Non-pigmented ciliary epithelial cell (primary cell): ENCODE results near the gene CTSL.

Experiments
- DNase-seq: peaks from one replicate; pipeline ENCODE4 v3.0.0-alpha.2; 2010; ENCODE audit warnings: low read depth

CTSL gene

DNA sequence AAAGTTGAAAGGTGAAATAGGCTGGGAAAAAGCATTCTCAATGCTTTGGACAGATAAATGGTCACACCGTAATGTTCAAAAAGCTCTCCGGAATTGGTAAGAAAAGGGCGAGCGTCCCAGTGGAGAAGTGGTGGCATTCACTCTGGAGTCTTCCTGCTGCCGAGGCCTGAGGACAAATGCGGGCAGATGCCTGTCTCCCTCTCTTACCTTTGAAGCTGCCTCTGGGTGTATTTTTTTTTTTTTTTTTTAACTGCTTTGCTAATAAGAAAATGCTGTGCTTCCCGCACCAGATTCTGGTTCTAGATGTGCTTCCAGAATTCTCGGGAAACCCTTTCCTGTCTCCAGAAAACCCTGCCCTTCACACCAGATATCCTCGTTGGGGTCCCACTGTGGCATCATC is 24.4 kb upstream of the CTSL start:
- no peak for DNase-seq

DNA sequence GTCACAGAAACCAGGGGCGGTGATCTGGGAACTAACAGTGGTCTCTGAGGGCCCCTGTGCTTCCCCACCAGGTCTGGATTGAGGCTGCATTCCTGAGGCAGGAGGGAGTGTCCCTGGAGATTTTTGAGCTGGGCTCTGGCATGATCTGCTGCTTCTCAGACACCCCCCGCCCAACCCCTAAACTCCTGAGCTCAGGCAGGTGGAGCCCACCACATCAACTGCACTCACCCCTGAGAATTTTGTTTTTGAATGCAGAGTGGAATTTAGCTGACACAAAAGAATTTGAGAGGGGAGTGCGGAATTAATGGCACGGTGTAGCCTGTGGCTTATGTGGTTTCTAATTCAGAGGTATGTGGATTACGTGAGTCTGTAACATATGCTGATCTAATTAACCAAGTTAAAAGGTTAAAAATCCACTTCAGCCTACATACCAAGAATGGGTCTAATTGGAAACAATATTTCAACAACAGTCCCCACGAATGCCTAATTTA is 23.9 kb upstream of the CTSL start:
- no peak for DNase-seq

DNA sequence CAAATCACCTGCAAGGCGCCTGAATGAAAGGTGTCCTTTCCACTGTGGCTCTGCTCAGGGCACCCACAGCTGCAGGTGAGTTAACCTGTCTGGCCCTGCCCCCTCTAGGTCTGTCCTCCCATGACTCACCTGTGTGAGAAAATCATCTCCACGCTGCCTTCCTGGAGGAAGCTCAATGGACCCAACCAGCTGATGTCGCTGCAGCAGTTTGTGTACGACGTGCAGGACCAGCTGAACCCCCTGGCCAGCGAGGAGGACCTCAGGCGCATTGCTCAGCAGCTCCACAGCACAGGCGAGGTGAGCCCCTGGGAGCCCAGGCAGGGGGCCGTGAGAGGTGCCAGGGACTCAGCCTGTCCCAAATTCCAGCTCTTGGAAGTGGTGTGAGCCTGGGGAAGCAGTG is 23.0 kb upstream of the CTSL start:
- DNase-seq = no peak

DNA sequence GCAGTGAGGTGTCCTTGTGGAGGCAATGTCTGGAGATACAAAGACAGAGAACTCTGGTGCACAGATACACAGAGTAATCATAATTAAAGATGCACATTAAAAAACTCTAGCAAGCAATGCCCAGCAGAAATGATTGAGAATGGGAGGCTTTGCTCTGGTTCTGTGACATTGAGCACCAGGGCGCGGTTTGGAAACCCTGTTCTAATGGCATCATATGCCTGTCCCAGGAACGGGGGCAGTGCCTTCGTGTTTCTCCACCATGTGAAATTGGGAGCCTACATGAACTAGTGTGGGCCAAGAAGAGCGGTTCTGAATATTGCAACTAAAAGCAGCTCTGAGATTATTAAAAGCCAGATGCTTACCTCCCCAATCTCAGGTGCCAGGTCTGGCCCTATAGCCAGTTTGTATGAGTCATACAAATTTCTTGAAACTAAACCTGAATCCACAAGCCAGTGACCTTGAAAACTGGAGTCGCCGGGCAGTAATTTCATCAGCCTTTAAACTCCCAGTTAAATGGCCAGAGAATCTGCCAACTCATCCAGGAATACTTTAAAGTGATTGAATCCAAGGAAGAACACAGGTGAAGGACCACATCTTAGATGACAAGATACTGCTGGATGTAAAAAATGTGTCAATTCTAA is 22.2 kb upstream of the CTSL start:
- no peak for DNase-seq

DNA sequence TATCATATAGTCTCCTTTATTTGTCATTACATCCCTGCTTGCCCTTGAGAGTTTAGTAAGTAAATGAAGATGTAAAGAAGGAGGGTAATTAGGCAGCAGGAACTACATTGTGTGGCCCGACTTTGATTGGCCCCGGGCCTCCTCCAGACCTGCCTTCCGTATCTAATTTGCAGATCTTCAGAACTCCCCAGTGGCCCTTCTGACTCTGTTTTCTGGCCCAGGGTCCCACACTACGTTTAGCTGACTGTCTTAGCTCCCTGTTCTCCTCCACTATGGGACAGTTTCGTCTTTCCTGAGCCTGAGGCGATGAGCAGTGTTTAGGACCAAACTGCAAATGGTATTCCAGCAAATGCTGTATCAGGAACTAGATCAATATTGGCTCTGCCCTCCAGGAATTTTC is 21.6 kb upstream of the CTSL start:
- DNase-seq = no peak

DNA sequence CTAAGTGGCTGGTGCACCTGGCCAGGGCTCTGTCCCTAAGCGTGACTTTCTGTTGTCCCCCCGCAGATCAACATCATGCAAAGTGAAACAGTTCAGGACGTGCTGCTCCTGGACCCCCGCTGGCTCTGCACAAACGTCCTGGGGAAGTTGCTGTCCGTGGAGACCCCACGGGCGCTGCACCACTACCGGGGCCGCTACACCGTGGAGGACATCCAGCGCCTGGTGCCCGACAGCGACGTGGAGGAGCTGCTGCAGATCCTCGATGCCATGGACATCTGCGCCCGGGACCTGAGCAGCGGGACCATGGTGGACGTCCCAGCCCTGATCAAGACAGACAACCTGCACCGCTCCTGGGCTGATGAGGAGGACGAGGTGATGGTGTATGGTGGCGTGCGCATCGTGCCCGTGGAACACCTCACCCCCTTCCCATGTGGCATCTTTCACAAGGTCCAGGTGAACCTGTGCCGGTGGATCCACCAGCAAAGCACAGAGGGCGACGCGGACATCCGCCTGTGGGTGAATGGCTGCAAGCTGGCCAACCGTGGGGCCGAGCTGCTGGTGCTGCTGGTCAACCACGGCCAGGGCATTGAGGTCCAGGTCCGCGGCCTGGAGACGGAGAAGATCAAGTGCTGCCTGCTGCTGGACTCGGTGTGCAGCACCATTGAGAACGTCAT is 19.7 kb upstream of the CTSL start:
- DNase-seq = no peak

DNA sequence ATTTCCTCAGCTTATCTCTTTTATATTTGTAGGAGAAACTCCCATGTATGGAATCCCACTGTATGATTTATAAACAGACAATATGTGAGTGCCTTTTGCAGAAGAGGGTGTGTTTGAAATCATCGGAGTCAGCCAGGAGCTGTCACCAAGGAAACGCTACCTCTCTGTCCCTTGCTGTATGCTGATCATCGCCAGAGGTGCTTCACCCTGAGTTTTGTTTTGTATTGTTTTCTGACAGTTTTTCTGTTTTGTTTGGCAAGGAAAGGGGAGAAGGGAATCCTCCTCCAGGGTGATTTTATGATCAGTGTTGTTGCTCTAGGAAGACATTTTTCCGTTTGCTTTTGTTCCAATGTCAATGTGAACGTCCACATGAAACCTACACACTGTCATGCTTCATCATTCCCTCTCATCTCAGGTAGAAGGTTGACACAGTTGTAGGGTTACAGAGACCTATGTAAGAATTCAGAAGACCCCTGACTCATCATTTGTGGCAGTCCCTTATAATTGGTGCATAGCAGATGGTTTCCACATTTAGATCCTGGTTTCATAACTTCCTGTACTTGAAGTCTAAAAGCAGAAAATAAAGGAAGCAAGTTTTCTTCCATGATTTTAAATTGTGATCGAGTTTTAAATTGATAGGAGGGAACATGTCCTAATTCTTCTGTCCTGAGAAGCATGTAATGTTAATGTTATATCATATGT is 18.0 kb upstream of the CTSL start:
- no peak for DNase-seq

DNA sequence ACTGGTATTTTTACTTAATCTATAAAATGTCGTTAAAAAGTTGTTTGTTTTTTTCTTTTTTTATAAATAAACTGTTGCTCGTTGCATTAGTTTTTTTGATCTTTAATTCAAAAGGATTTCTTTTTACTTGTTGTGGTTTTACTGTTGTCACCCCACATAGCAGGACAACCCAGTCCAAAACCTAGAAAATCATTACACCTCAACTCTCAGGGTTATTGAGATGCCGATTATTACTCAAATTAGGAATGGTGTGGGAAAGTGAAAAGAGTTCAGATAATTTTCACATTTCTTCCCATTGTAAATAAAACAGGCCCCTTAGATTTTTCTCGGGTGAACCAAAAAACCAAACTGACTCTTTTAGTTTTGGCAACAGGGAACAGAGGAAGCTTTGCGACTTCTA is 17.4 kb upstream of the CTSL start:
- DNase-seq = no peak

DNA sequence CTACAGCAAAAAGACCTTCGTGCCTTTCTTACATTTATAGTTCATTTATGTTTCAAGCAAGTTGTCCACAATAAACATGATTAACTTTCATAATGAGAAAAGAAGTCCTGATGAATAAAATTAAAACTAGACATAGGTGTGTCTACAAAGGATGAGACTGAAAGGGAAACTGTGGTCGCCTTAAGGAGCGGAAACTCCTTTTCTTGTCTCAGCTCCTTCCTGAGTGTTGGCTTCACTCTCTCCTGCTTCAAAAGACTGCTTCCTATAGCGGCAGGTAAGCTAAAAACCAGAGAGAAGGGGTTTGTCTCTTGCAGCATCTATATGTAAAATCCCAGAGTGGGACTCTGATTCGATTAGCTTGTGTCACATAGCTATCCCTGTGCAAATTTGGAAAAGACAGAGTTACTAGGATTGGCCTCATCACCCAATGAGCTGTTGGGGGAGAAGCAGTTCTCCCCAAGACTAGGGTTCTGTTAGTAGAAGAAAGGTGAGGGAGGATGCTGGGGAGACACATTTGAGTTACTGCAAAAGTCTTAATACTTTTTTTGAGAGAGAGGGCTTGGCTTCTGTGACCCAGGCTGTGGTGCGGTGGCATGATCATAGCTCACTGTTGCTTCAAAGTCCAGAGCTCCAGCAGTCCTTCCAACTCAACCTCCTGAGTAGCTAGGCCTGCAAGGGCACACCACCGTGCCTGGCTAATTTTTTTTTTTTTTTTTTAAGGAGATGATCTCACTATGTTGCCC is 16.8 kb upstream of the CTSL start:
- no peak for DNase-seq

DNA sequence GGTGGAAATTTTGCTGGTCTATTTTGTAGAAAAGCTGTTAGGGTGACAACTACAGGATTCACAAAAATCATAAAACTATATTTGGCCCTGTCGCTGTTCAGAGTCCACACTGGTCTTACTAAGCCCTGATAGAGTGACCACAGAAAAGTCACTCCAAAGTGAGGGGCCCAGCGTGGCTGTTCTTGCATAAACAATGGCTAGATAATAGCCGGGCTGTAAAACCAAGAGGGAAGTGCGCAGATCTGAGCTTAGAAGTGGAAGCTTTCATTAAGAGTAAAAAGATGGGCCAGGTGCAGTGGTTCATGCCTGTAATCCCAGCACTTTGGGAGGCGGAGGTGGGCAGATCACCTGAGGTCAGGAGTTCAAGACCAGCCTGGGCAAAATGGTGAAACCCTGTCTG is 15.5 kb upstream of the CTSL start:
- no peak for DNase-seq

DNA sequence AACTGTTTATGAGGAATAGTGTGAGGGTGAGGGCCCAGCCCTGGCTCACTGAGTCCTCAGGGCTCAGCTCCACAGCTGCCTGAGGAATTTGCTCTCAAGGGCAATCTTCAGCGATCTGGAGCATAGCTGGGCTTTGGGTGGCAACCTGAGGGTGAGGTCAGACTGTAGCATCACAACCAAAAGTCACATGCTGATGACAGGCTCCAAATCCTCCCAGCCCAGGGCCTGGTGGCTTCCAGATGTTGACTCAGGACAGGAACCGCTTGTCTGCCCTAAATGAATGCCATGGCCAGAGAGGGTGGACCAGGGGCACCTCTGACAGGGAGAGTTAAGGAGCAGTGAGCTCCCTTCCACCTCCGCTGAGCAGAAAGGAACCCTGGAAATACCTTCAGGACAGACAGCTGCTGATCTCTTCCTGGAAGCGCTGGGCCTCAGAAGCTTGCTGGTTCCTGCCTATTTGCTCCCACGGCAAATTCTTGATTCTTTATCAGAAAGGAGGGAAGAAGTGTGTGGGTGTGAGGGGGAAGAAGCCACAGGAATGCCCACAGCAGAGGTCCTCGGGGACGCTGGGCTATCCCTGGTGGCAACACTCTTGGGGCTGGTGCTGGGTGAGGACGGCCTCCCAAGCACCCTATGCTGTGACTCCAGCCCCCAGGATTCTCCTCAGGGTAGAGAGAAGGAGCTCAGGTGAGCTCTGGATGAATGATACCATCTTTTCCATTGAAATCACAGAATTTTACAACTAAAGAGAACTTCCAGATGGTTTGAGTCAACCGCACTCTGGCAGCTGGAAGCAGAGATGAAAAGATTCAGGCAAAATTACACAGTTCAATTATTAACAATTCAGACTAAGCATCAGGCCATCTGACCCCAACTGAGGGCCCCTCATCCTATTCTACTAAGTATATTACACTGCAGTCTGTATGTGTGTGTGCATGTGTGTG is 13.8 kb upstream of the CTSL start:
- peak; percentile 40 for DNase-seq

DNA sequence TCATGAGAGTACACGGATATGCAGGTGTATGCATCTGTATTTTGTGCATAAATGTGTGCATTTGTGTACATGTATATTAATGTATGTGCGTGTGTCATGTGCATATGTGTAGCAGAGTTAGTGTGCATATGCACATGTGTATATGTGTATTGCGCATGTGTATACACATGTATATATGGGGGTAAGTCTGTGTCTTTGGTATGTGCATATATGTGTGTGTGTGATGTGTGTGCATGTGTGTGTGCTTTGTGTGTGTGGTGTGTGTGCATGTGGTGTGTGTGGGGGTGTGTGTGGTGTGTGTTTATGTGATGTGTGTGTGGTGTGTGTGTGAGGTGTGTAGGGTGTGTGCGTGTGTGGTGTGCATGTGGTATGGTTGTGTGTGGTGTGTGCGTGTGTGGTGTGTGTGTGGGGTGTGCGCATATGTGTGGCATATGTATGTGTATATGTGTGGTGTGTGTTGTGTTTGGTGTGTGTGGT is 13.1 kb upstream of the CTSL start:
- no peak for DNase-seq

DNA sequence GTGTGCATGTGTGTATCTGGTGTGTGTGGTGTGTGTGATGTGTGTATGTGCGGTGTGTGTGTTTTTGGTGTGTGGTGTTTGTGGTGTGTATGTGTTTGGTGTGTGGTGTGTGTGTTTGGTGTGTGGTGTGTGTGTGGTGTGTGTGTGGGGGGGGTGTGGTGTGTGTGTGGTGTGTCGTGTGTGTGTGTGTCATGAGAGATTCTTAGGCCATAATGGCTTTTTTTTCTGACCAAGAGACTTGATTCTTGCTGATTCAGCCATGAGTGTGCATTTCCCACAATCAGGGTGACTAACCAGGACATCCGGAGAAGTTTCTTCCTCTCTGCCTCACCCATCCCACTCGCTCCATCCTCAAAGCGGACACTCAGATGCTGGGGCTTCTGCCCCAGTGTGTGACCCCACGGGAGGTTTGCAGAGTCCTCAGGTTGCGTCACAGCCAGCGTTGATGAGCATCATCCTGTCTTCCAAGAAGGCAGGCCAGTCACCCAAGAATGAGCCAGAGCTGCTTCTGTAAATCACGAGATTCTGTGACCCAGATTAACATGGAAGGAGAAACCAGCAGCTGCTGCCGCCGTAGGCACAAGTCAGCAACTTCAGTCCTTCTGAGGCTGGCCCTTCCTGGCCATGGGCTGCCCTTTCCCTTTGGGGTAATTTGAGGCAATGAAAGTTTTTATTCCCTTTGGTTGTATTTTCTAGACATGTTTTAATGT is 12.5 kb upstream of the CTSL start:
- DNase-seq = peak; percentile 96

DNA sequence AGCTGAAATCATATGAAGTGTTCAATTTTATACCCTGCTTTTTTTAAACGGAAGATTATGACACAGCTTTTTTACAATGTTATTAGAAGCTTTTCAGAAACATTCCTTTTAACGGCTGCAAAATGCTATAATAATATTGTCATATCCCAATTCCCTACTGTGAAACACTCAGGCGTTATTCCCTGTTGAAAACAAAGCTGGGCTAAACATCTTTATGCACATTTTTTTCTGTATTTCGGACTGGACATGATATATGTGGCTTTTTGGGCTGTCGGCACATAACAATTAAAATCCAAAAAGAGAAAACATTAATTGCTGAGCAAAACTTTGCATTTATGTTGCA is 12.0 kb upstream of the CTSL start:
- no peak for DNase-seq

DNA sequence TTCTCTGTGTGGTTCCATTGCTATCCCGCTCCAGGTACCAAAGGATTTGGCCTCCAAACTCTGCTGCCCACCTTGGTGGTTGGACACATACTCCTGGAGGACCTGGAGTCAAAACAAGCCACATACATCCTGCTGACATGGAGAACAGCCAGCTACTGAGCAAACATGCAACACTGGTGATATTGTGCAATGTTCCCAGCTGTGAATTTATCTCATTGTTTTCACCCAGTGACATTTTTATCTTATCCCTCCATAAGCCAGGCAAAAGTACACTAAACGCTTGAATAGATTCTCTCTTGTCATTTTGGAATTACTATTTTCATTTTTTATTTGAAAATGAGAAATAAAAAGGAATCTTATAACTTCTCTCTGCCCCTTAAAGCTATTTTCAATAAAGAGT is 11.1 kb upstream of the CTSL start:
- peak; percentile 63 for DNase-seq

DNA sequence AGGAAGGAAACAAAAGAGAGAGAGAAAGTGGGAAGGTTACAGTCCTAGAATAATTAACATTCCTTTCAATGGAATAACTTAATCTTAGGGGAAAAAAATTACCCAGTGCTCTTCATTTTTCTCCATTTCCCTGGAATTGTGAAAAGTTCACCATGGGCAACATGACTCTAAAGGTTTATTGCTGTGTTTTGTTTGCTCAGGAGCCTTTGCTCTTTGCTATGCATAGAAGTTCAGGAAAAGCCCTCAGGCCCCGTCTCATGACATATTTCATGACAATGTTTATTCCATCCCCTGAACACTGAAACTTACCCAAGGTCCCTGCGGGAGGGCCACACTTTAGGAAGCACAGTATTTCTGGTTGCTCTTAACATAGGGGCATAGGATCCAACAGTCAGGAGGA is 9.8 kb upstream of the CTSL start:
- DNase-seq = no peak

DNA sequence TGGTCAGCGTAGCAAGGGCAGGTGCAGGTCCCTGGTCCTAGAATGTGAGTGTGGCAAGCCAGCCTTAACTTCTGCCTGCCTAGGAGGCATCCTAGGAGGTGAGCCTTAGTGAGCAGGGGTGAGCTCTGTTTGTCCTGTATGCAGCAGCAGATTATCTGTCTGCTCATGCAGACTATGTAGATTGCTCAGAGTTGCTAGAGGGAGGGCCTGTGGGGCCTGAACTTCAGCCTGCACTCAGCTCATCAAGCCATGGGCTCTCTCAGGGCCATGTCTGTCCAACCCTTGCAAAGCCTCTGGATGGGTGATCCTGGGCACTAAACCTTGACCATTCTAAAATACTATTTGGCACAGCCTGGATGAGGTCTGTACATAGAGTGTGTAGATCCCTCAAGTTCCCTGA is 8.5 kb upstream of the CTSL start:
- no peak for DNase-seq

DNA sequence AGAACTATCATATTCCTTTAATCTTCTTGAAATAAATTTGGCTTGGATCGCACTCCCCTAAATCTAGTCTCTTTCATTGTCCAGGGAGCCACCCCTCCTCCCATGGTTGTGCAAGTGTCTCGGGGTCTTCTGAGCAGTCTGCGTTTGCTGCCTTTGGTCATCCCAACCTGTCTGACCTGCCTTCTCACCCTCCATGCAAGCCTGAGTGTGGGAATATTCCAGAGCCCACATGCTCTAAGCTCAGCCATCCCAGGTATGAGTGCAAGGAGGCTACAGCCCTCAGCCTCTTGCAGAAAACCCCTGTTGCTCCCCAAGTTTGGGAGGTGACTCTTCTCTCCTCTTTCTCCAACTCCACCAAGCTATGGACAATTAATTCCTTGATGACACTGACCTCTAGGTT is 7.7 kb upstream of the CTSL start:
- no peak for DNase-seq

DNA sequence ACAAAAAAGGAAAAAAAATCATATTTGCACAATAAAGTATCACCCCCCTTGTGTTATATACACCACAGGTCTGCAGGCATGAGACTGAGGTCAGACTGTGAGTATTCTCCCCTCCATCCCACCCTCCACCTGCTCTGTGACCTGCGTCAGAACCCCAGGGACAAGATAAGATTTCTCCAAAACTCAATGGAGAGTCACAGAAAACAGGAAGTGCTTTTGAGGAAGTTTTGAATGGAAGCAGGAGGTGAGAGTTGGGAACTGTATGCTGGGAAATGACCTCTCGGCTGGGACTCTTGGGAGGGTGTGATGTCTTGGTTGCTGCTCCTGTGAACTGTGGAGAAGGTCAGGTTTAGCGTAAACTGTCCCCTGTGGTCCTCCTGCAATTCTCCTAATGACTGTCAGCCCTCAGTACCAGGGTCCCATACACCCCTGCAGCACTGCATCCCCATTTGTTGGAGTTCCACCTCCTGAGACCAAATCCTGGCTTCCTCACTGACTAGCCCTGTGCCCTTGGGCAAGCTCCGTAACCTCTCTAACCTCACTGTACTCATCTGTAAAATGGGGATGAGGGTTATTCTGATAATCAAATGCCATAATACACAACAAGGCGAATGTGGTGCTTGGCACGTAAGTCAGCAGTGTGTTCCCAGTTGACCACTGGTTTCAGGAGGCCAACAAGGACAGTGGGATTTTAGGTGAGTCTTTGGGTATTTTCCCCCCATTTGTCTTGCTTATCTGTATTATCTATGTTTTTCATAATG is 6.9 kb upstream of the CTSL start:
- no peak for DNase-seq

DNA sequence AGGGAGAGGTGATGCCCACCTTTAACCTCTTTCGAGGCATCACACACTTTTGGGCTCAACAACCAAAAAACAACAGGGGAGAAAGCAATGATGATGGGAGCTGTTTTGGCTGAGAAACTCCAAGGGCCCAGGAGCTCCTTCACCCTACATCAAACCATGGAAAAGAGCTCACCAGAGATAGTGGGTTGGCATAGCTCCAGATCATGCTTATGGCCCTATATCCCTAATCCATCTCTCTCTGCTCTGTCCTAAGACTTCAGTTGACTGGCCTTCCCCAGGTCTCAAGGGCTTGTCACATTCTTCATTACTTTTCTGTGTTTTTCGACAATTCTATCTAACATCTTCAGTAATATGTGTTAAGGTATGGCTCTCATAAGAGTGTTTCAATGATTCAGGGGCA is 5.7 kb upstream of the CTSL start:
- DNase-seq = no peak
